Progenitor cell of endocrine pancreas (in vitro differentiated cells): ENCODE measurements around the gene GLIS1. TPM values are rescaled to one million over a fixed set of nuclear protein-coding genes. Genes with fewer than 3 reads are reported as not detected.

Experiments
- DNase-seq: peaks from one replicate; pipeline ENCODE4 v3.0.0; 2021; ENCODE audit warnings: low spot score; ENCODE audit not compliant: unreplicated experiment
- H3K27ac Mint-ChIP-seq: 2 replicates; pipeline ENCODE4 v1.8.0; 2021; ENCODE audit warnings: mild to moderate bottlenecking, moderate library complexity, mixed read lengths
- H3K27me3 Mint-ChIP-seq: 2 replicates; pipeline ENCODE4 v1.8.0; 2021; ENCODE audit warnings: mixed read lengths
- H3K36me3 Mint-ChIP-seq: 2 replicates; pipeline ENCODE4 v1.8.0; 2022; ENCODE audit warnings: mixed read lengths; ENCODE audit not compliant: insufficient read depth
- H3K4me1 Mint-ChIP-seq: 2 replicates; pipeline ENCODE4 v1.8.0; 2021; ENCODE audit warnings: low read depth, mixed read lengths
- H3K4me3 Mint-ChIP-seq: 2 replicates; pipeline ENCODE4 v1.8.0; 2021; ENCODE audit warnings: low read depth, mild to moderate bottlenecking, moderate library complexity, mixed read lengths
- H3K9me3 Mint-ChIP-seq: 2 replicates; pipeline ENCODE4 v1.8.0; 2021; ENCODE audit warnings: low read depth, mixed read lengths
- CTCF ChIP-seq: fragments of 200-600 bp; sonication (generic); IDR thresholded peaks from one replicate; pipeline ENCODE4 v1.5.0; 2021; ENCODE audit warnings: antibody characterized with exemption, mild to moderate bottlenecking; ENCODE audit not compliant: unreplicated experiment
- total RNA-seq: library from RNA; stranded (reverse); gene quantifications from 2 replicates; pipeline ENCODE4 v1.2.1, GENCODE V29; 2021

GLIS1 gene
- total RNA-seq, 1 donor from 2014 or later, result not detected

GRCh38 chr1:53662951-53663350 lies 76.0 kb downstream of the GLIS1 start:
- H3K27ac Mint-ChIP-seq, result no peak overlapping the region

GRCh38 chr1:53662169-53662568 lies 76.8 kb downstream of the GLIS1 start:
- no peaks in the 10 kb centered on the region for H3K4me1 Mint-ChIP-seq
- TF ChIP-seq CTCF, result no peak
- no peak overlapping the region for H3K27ac Mint-ChIP-seq
- H3K36me3 Mint-ChIP-seq, result no peaks in the 10 kb centered on the region
- H3K4me3 Mint-ChIP-seq, result no peak overlapping the region
- H3K9me3 Mint-ChIP-seq, result no peaks in the 10 kb centered on the region
- H3K27me3 Mint-ChIP-seq, result peaks cover 28% of the 10 kb centered on the region
- no peak for DNase-seq

More at GRCh38 chr1:53662951-53663350, 76.0 kb downstream of the GLIS1 start:
- no peaks in the 10 kb centered on the region for H3K9me3 Mint-ChIP-seq
- TF ChIP-seq CTCF, result no peak
- H3K4me3 Mint-ChIP-seq, result no peak overlapping the region
- H3K27me3 Mint-ChIP-seq, result peaks cover 25% of the 10 kb centered on the region
- H3K36me3 Mint-ChIP-seq, result no peaks in the 10 kb centered on the region
- DNase-seq, result no peak
- H3K4me1 Mint-ChIP-seq, result no peaks in the 10 kb centered on the region

GRCh38 chr1:53661496-53661895 lies 77.5 kb downstream of the GLIS1 start:
- no peak for TF ChIP-seq CTCF
- no peak overlapping the region for H3K4me3 Mint-ChIP-seq
- DNase-seq, result no peak
- peak overlapping the region; percentile 12 for H3K27ac Mint-ChIP-seq
- H3K27me3 Mint-ChIP-seq, result peaks cover 23% of the 10 kb centered on the region
- peaks cover 1% of the 10 kb centered on the region for H3K4me1 Mint-ChIP-seq
- H3K9me3 Mint-ChIP-seq, result no peaks in the 10 kb centered on the region
- no peaks in the 10 kb centered on the region for H3K36me3 Mint-ChIP-seq

- H3K27me3 Mint-ChIP-seq, result peaks cover 25% of the 10 kb centered on the region
- no peak overlapping the region for H3K27ac Mint-ChIP-seq
- no peak for DNase-seq
- peaks cover 4% of the 10 kb centered on the region for H3K4me1 Mint-ChIP-seq
- no peak overlapping the region for H3K4me3 Mint-ChIP-seq
- no peak for TF ChIP-seq CTCF
- H3K9me3 Mint-ChIP-seq, result no peaks in the 10 kb centered on the region
- H3K36me3 Mint-ChIP-seq, result no peaks in the 10 kb centered on the region
These were observed 78.3 kb downstream of the GLIS1 start for GRCh38 chr1:53660666-53661065.

- H3K4me3 Mint-ChIP-seq, result no peak overlapping the region
- peaks cover 28% of the 10 kb centered on the region for H3K27me3 Mint-ChIP-seq
- no peaks in the 10 kb centered on the region for H3K9me3 Mint-ChIP-seq
- peaks cover 4% of the 10 kb centered on the region for H3K4me1 Mint-ChIP-seq
- TF ChIP-seq CTCF, result no peak
- DNase-seq, result no peak
- H3K27ac Mint-ChIP-seq, result no peak overlapping the region
- H3K36me3 Mint-ChIP-seq, result no peaks in the 10 kb centered on the region
These were observed 79.5 kb downstream of the GLIS1 start for GRCh38 chr1:53659436-53659835.
